PC-3 (cell line): ENCODE measurements around the gene TEKT5. TPM values are rescaled to one million over a fixed set of nuclear protein-coding genes. Genes with fewer than 3 reads are reported as not detected.

Experiments used
- ATAC-seq: fragments of 200-7000 bp; cut with Tn5 transposase; 2 replicates; pipeline ENCODE4 v1.9.1; 2020; ENCODE audit warnings: mild to moderate bottlenecking, moderate library complexity
- BruUV-seq: library from RNA; stranded (reverse); fragments of 400-500 nt; replicated peaks from 2 replicates; lab custom pipeline; 2021; lab: Mats Ljungman, UMichigan
- CTCF ChIA-PET: fragments of 300-600 bp; sonication (Branson Sonifier 250); formaldehyde crosslinking; loops from one replicate; lab custom pipeline; 2022; ENCODE audit warnings: antibody characterized with exemption; lab: Charles Lee
- POLR2A ChIA-PET: fragments of 300-600 bp; sonication (Branson Sonifier 250); formaldehyde crosslinking; loops from one replicate; lab custom pipeline; 2022; ENCODE audit warnings: antibody characterized with exemption; ENCODE audit not compliant: unreplicated experiment; lab: Charles Lee
- DNase-seq: peaks from one replicate; pipeline ENCODE4 v3.0.0-alpha.2; 2015
- H2AFZ ChIP-seq: fragments of 300-600 bp; sonication (generic); 2 replicates; pipeline ENCODE4 v1.6.0; 2016; ENCODE audit warnings: antibody characterized with exemption, low read length
- H3F3A ChIP-seq: fragments of 300-600 bp; sonication (generic); one replicate; pipeline ENCODE4 v1.6.0; 2017; ENCODE audit warnings: antibody characterized with exemption, low read length, control low read depth, mild to moderate bottlenecking; ENCODE audit not compliant: unreplicated experiment
- H3K27ac ChIP-seq: fragments of 300-600 bp; sonication (generic); 2 replicates; pipeline ENCODE4 v1.5.1; 2016; ENCODE audit warnings: mild to moderate bottlenecking, low read length
- H3K27me3 ChIP-seq: fragments of 300-600 bp; sonication (generic); 2 replicates; pipeline ENCODE4 v1.6.1; 2016; ENCODE audit warnings: low read length, mixed read lengths
- H3K36me3 ChIP-seq: fragments of 300-600 bp; sonication (generic); 2 replicates; pipeline ENCODE4 v1.6.1; 2016; ENCODE audit warnings: low read depth, mixed run types, low read length, mixed read lengths
- H3K4me1 ChIP-seq: fragments of 300-600 bp; sonication (generic); 2 replicates; pipeline ENCODE4 v1.5.1; 2016; ENCODE audit warnings: low read length; ENCODE audit not compliant: insufficient read depth
- H3K4me2 ChIP-seq: fragments of 300-600 bp; sonication (generic); 2 replicates; pipeline ENCODE4 v1.6.0; 2016; ENCODE audit warnings: low read length
- H3K4me3 ChIP-seq: fragments of 300-600 bp; sonication (generic); 2 replicates; pipeline ENCODE4 v1.5.1; 2016; ENCODE audit warnings: mild to moderate bottlenecking, low read length, mixed read lengths
- H3K79me2 ChIP-seq: fragments of 300-600 bp; sonication (generic); 2 replicates; pipeline ENCODE4 v1.6.1; 2017; ENCODE audit warnings: low read length, mixed read lengths
- H3K9ac ChIP-seq: fragments of 300-600 bp; sonication (generic); 2 replicates; pipeline ENCODE4 v1.6.0; 2016; ENCODE audit warnings: mild to moderate bottlenecking, low read length
- H3K9me2 ChIP-seq: fragments of 300-600 bp; sonication (generic); replicated peaks from 2 replicates; pipeline ENCODE4 v1.6.1; 2016; ENCODE audit warnings: mixed run types, low read length, mixed read lengths
- H3K9me3 ChIP-seq: fragments of 300-600 bp; sonication (generic); 2 replicates; pipeline ENCODE4 v1.6.1; 2016; ENCODE audit warnings: low read length, mixed read lengths
- H4K20me1 ChIP-seq: fragments of 300-600 bp; sonication (generic); 2 replicates; pipeline ENCODE4 v1.6.1; 2016; ENCODE audit warnings: low read length, mixed read lengths
- EZH2 ChIP-seq: fragments of 300-600 bp; sonication (generic); IDR thresholded peaks from one replicate; pipeline ENCODE4 v1.6.1; 2017; ENCODE audit warnings: antibody characterized with exemption, mild to moderate bottlenecking, low read length; ENCODE audit not compliant: unreplicated experiment
- EZH2phosphoT487 ChIP-seq: fragments of 300-600 bp; sonication (generic); IDR thresholded peaks from 2 replicates; pipeline ENCODE4 v1.6.1; 2018; ENCODE audit warnings: mild to moderate bottlenecking, antibody characterized with exemption, low read length, borderline replicate concordance
- intact Hi-C: fragments of 100-400 bp; cut with micrococcal nuclease; formaldehyde crosslinking; loops from 2 replicates; pipeline ENCODE4 v1.9.0; 2023
- total RNA-seq: library from RNA; depleted of rRNA; stranded (reverse); fragments of >200 nt; gene quantifications from 2 replicates; pipeline ENCODE4 v1.2.3, GENCODE V29; 2014
- TF ChIP-seq, protein P1 (sequence below): fragments of 300-600 bp; sonication (generic); conservative IDR thresholded peaks from 2 replicates; pipeline ENCODE4 v1.5.1; 2017; ENCODE audit warnings: antibody characterized with exemption, low read depth, mild to moderate bottlenecking, low read length

The TEKT5 gene
- total RNA-seq, 1 experiment from 2014 or later = not detected

DNA sequence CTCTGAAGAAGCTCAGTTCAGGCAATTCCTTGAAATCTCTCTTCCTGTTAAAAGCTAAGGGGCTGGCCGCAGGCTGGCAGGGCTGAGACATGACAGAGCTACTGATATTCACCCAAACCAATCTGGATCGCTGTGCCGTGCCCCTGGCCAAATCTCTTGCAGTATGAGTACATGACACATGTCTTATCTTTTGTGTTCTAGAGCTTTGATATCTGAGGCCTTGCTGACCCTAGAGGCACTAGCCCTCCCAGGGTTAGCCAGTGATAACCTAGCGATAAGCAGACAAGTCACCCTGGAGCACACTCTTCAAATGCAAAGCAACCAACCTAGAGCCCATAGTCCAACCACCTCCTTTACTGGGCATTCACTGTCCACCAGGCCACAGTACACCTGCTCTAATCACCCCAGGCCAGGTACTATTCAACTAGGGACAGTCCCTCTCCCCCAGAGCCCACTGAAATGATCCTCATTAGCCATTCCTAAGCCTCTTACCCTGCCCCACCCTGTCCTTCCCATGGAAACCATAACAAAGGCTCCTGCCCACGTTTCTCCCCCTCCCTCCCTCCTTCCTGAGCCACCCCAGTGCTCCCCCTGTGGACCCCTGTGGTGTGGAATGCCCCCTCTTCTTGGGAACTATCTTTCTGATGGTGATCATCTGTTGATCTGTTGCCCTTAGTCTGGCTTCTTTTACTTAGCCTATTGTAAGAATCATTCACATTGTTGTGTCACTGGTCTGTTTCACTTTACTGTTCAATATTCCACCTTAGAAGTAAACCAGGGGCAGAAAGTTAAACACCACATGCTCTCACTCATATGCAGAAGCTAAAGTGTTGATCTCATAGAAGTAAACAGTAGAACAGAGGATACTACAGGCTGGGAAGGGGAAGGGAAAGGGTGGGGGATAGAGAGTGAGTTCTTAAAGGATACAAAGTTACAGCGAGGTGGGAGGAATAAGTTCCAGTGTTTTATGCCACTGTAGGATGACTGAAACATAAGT is 52.5 kb downstream of the TEKT5 start:
- Histone ChIP-seq H3K9me2 (no peaks in the 10 kb centered on the region), H3K36me3 (no peaks in the 10 kb centered on the region), H3K27me3 (no peaks in the 10 kb centered on the region), H3K4me1 (no peaks in the 10 kb centered on the region), H3K4me2 (no peak overlapping the region), H2AFZ (no peak overlapping the region), H3K79me2 (no peaks in the 10 kb centered on the region), H4K20me1 (no peaks in the 10 kb centered on the region), H3F3A (no peaks in the 10 kb centered on the region), H3K9ac (no peak overlapping the region), H3K27ac (no peak overlapping the region), H3K4me3 (no peak overlapping the region), H3K9me3 (no peaks in the 10 kb centered on the region)
- CTCF ChIA-PET = no interaction called here
- POLR2A ChIA-PET = no interaction called here
- no peak for DNase-seq
- no TSS peak for BruUV-seq
- ATAC-seq = no peak
- no peak for TF ChIP-seq EZH2
- no peak for TF ChIP-seq EZH2phosphoT487
- TF ChIP-seq, protein P1, sequence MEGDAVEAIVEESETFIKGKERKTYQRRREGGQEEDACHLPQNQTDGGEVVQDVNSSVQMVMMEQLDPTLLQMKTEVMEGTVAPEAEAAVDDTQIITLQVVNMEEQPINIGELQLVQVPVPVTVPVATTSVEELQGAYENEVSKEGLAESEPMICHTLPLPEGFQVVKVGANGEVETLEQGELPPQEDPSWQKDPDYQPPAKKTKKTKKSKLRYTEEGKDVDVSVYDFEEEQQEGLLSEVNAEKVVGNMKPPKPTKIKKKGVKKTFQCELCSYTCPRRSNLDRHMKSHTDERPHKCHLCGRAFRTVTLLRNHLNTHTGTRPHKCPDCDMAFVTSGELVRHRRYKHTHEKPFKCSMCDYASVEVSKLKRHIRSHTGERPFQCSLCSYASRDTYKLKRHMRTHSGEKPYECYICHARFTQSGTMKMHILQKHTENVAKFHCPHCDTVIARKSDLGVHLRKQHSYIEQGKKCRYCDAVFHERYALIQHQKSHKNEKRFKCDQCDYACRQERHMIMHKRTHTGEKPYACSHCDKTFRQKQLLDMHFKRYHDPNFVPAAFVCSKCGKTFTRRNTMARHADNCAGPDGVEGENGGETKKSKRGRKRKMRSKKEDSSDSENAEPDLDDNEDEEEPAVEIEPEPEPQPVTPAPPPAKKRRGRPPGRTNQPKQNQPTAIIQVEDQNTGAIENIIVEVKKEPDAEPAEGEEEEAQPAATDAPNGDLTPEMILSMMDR = no peak
- intact Hi-C loops = no loop called here

DNA sequence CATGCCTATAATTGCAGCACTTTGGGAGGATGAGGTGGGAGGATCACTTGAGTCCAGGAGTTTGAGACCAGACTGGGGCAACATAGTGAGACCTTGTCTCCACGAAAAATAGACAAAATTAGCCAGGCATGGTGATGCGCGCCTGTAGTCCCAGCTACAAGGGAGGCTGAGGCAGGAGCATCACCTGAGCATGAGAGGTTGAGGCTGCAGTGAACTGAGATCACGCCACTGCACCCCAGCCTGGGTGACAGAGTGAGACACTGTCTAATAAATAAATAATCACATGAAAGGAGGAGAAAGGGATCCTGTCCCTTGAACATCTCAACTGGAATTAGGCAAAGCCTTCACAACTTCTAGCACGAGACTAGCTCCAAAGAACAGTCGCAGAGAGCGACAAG is 53.2 kb downstream of the TEKT5 start:
- no peaks in the 10 kb centered on the region for H3K27me3 ChIP-seq
- H3K9ac ChIP-seq = no peak overlapping the region
- CTCF ChIA-PET = no interaction called here
- intact Hi-C loops = no loop called here
- H3K4me3 ChIP-seq = no peak overlapping the region
- no peaks in the 10 kb centered on the region for H3K9me2 ChIP-seq
- ATAC-seq (no peak), DNase-seq (no peak)
- no peaks in the 10 kb centered on the region for H3K79me2 ChIP-seq
- no peaks in the 10 kb centered on the region for H3K9me3 ChIP-seq
- H3K4me1 ChIP-seq = no peaks in the 10 kb centered on the region
- H2AFZ ChIP-seq = no peak overlapping the region
- TF ChIP-seq EZH2 (no peak), EZH2phosphoT487 (no peak)
- TF ChIP-seq, protein P1 = no peak
- H3F3A ChIP-seq = no peaks in the 10 kb centered on the region
- H3K27ac ChIP-seq = no peak overlapping the region
- POLR2A ChIA-PET = no interaction called here
- no TSS peak for BruUV-seq
- H3K4me2 ChIP-seq = no peak overlapping the region
- H4K20me1 ChIP-seq = no peaks in the 10 kb centered on the region
- H3K36me3 ChIP-seq = no peaks in the 10 kb centered on the region

DNA sequence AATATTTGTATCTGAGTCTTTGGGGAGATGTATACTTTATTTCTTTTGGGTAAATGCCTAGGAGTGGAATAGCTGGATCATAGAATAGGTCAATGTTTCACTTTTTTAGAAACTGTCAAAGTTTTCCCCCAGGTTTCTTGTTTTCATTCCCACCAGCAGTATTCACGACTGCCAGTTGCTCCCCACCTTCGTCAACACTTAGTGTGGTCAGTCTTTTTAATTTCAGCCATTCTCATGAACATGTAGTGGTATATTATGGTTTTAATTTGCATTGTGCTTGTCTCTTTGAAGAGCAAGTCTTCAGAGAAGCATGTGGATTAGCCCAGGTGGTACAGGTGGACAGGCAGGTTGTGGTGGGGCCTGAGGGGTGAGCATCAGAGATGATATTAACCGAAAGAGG is 53.8 kb downstream of the TEKT5 start:
- ATAC-seq (no peak), DNase-seq (no peak)
- Histone ChIP-seq H3K36me3 (no peaks in the 10 kb centered on the region), H2AFZ (no peak overlapping the region), H3K4me2 (no peak overlapping the region), H4K20me1 (no peaks in the 10 kb centered on the region), H3K4me1 (no peaks in the 10 kb centered on the region), H3K9me3 (no peaks in the 10 kb centered on the region), H3K9ac (no peak overlapping the region), H3K9me2 (no peaks in the 10 kb centered on the region), H3F3A (no peaks in the 10 kb centered on the region), H3K4me3 (no peak overlapping the region), H3K27me3 (no peaks in the 10 kb centered on the region), H3K27ac (no peak overlapping the region), H3K79me2 (no peaks in the 10 kb centered on the region)
- ChIA-PET POLR2A (no interaction called here), CTCF (no interaction called here)
- intact Hi-C loops = no loop called here
- BruUV-seq = no TSS peak
- TF ChIP-seq, protein P1 = no peak
- TF ChIP-seq EZH2phosphoT487 = no peak
- no peak for TF ChIP-seq EZH2
